ENCODE data around the gene LRRC37A.
"Not testable (repeated sequence)": the region's sequence is repeated elsewhere in the genome, so short reads cannot be mapped to it uniquely, and the experiment has no call there.

The LRRC37A gene

DNA sequence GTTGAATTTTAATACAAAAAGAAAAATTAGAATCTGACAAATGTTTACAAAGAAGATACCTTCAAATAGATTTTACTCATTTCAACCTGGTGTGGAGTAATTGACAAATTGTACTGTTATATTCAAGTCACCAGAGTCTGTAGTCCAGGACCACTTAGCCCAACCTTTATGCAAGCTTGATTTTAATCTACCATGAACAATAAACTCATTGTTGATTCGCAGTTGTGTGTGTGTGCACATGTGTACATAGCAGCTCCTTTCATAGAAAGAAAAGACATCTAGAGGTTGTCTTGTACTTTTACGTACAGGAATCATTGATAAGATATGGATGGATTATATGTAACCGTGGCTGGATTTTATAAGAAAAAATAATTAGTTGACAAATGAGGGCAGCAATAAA lies 20.7 kb upstream of the LRRC37A start:
- FAIRE-seq (peak; percentile 60), DNase-seq (ENCODE audit: insufficient read length, low spot score) (no peak)
- TF ChIP-seq POLR2A (IDR thresholded peaks at IDR 0.05; ENCODE audit: low read depth, low read length) = no peak

DNA sequence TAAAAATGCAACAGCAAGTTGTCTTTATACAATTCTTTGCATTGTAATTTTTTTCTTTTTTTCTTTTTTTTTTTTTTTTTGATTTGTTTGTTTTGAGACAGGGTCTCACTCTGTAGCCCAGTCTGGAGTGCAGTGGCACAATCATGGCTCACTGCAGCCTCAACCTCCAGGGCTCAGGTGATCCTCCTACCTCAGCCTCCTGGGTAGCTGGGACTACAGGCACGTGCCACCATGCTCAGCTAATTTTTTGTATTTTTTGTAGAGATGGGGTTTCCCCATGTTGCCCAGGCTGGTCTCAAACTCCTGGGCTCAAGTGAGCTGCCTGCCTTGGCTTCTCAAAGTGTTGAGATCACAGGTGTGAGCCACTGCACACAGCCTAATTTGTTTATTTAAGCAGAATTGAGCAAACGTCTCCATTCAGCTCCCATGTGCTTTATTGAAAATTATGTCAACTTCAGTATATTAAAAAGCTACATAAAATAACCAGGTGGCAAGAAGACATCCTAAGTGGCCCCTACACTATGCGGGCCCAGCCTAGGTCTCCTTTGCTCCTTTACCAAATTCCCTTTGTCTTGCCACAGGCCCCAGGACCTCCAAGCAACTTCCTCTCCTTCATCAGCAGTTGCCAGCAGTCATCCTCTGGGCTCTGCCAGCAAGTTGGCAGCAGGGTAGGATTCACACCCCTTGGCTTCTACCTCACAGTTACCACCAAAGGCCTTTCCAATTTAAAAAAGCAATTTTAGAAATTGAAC lies 18.0 kb upstream of the LRRC37A start:
- DNase-seq (ENCODE audit: insufficient read length, low spot score); FAIRE-seq: not testable (repeated sequence)

DNA sequence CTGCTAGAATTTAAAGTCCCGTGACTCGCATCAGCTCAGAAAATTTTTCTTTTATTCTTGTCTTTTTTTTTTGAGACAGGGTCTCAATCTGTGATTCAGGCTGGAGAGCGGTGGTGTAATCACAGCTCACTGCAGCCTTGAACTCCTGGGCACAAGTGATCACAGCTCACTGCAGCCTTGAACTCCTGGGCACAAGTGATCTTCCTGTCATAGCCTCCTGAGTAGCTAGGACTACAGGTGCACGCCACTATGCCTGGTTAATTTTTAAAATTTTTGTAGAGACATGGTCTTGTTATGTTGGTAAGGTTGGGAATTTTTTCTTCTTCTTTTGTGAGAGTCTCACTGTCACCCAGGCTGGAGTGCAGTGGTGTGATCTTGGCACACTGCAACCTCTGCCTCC lies 13.6 kb upstream of the LRRC37A start:
- DNase-seq (ENCODE audit: insufficient read length, low spot score); FAIRE-seq: not testable (repeated sequence)

GRCh38 chr17:46282635-46283034 lies 12.3 kb upstream of the LRRC37A start:
- FAIRE-seq; DNase-seq (ENCODE audit: insufficient read length, low spot score): not testable (repeated sequence)

- FAIRE-seq = peak; percentile 97
- DNase-seq (ENCODE audit: insufficient read length, low spot score) = not testable (repeated sequence)
Observed at GRCh38 chr17:46284467-46284866, 10.5 kb upstream of the LRRC37A start.

DNA sequence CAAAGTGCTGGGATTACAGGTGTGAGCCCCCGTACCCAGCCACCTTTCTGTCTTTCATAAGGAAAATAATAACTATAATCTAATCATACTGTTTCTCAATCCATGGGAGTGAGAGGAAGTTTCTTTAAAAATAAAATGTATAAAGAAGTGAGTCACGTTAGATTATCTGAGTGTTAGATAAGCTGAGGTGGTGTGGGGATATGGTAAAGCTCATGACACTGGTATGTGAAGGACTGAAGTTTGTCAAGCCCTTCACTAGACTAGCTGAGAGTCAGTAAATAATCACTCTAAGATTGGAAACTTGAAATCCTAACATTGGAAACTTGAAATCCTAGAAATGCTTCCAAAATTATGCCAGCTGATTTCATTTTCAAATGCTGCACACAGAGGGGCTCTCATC lies 9.4 kb upstream of the LRRC37A start:
- FAIRE-seq = peak; percentile 15
- DNase-seq (ENCODE audit: insufficient read length, low spot score) = not testable (repeated sequence)

DNA sequence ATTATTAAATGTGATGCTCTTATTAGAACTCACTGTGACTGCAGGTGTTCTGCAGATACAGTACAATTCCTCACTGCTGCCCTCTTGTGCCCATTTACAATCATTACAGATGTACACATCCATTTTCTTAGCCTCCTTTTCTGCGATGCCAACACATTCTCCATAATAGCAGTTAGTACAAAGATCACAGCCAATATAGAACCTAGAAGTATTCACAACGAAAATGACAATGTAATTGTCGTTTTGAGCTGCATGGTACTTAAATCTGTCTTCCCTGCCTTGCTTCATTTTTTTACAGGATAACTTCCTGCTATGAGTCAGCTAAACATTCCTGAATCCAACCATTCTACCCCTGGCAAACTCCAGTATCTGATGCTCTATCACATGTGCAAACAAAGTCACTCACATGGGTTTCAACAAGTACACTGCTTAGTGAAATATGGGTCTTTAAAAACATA lies 8.1 kb upstream of the LRRC37A start:
- not testable (repeated sequence) for DNase-seq (ENCODE audit: insufficient read length, low spot score)
- peak; percentile 80 for FAIRE-seq

DNA sequence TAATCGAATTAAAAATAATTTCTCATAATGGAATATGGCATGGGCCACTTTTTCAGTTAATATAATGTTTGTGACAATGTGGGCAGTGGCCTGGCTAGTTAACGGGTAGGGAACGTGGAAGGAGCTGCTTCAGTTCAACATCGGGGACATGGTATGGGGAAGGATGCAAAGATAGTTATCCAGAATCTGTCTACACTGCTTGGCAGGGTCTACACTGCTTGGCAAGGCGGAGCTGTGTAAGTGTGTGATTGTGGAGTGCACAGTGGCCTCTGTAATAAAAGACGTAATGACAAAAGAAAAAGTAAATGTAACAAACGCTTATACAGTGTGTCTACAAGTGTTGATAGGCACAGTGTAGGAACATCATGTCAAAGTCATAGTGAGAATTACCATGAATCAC lies 7.3 kb upstream of the LRRC37A start:
- not testable (repeated sequence) for DNase-seq (ENCODE audit: insufficient read length, low spot score); FAIRE-seq

- FAIRE-seq = not testable (repeated sequence)
Observed at GRCh38 chr17:46290906-46291546, 3.9 kb upstream of the LRRC37A start.

GRCh38 chr17:46291618-46292017 lies 3.3 kb upstream of the LRRC37A start:
- not testable (repeated sequence) for DNase-seq (ENCODE audit: insufficient read length, low spot score); FAIRE-seq

More at GRCh38 chr17:46290906-46291546, 3.9 kb upstream of the LRRC37A start:
- DNase-seq (ENCODE audit: insufficient read length, low spot score) = not testable (repeated sequence)

DNA sequence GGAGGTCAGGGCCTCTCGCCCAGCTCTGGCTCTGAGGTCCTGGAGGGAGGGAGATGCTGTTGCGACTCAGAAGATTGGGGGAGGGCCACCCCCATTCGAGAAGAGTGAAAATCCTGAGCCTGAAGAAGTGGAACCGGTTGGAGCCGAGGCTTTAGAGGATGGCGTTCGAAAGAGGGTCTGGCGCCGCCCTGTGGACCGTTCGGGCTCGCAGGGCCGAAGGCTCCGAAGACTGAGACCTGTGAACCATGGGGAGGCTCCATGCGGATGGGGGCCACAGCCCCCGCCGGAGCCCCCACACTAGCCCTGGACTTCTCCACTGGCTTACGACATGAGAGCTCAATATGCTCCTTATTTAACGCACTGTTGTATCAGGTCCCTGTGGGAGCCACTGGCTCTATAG lies 46.3 kb downstream of the LRRC37A start:
- FAIRE-seq = not testable (repeated sequence)

DNA sequence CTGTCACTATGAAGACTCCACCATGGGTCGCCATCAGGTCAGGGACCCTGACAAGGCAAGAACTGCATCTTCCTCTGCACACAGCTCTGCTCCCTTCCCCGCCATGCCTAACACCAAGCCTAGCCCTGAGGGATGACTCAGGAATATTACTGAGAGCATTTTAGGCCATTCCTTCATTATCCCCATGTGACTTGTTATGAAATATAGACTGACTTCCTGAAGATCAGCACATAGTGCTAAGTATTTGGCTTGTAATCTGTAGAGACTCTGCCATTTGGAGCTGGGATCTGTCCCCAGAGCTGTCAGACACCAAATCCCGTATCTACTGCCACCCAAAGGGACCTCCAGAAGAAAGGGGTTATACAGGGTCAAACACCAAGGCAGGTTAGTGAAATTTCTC lies 47.2 kb downstream of the LRRC37A start:
- DNase-seq (ENCODE audit: insufficient read length, low spot score); FAIRE-seq: not testable (repeated sequence)

More for the DNA sequence above, 46.3 kb downstream of the LRRC37A start:
- not testable (repeated sequence) for DNase-seq (ENCODE audit: insufficient read length, low spot score)

GRCh38 chr17:46348345-46348744 lies 53.4 kb downstream of the LRRC37A start:
- not testable (repeated sequence) for DNase-seq (ENCODE audit: insufficient read length, low spot score)
- peak; percentile 75 for FAIRE-seq

- DNase-seq (ENCODE audit: insufficient read length, low spot score) = not testable (repeated sequence)
- FAIRE-seq = peak; percentile 15
Observed at GRCh38 chr17:46349060-46349459, 54.1 kb downstream of the LRRC37A start.

- DNase-seq (ENCODE audit: insufficient read length, low spot score); FAIRE-seq: not testable (repeated sequence)
Observed at GRCh38 chr17:46353856-46354255, 58.9 kb downstream of the LRRC37A start.

- FAIRE-seq; DNase-seq (ENCODE audit: insufficient read length, low spot score): not testable (repeated sequence)
Observed at GRCh38 chr17:46361145-46361735, 66.3 kb downstream of the LRRC37A start.

DNA sequence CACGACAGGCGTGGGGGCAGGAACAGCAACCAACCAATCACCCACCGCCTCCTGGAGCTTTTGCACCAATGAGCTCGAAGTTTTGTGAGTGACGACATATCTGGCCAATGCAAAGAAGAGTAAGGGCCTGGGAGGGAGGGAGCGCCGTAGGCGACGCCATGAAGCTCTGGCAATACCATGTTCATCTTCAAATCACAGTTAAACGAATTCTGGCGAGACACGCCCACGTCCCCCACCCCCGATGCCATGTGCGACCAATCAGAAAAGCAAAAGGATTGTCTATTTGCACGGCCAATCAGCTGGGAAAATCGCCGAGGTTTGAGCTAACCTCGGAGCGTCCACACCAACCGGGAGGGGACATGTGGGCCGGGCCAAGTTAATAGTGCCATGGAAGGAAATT lies 66.8 kb downstream of the LRRC37A start, which contains the start of gene ARL17B:
Gene ARL17B, minus strand, starts transcription at position 12 of the 400 bp plus-strand sequence. CDS start 3,369 bp downstream, outside the sequence.
- DNase-seq (ENCODE audit: insufficient read length, low spot score) = not testable (repeated sequence)
- FAIRE-seq = peak; percentile 98

- not testable (repeated sequence) for FAIRE-seq; DNase-seq (ENCODE audit: insufficient read length, low spot score)
Observed at GRCh38 chr17:46367520-46367919, 72.6 kb downstream of the LRRC37A start.

DNA sequence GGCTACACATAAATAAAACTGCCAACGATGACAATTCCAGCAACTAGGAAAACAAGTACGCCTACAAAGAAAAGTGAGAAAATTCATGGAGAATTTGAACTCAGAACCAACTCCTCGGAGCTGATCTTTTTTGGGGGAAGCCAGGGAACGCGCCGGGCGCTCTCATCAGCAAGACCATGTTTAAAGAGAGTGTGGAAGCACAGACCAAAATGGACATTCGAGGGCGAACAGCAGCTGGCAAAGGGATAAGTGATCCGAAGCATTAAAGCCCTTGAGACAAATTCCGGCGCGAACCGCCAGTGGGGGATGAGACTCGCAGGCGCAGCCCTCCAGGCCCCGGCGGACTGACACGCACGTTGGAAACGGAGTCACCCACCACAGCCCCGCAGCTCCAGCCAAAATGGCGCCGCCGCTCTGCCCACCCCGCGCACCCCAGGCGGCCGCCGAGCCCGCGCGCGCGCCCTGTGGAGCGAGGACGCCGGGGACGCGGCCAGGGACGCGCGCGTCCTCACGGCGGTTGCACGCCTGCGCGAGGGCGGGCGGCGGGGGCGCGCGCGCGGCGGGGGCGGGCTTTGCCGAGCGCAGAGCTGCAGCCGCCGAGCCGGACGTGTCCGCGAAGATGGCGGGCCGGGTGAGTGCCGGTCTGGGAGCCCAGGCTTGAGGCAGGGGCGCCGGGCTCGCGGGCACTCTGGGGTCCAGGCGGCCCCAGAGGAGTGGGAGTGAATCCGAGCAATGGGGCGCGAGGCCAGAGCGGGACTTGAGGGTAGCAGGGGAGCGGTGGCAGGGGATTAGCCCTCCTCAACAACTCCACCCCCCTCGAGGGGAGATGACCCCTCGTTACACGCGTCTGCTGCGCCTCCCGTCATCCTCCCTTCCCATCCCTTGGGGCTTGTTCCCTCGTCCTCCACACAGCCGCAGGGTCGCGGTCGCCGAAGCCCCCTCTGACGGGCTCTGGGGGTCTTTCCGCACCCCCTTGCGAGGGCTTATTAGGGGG lies 77.6 kb downstream of the LRRC37A start:
- FAIRE-seq; DNase-seq (ENCODE audit: insufficient read length, low spot score): not testable (repeated sequence)
